HepG2 (cell line): ENCODE results near the gene ASCC2. TPM values are rescaled to one million over a fixed set of nuclear protein-coding genes. Genes with fewer than 3 reads are reported as not detected.

ENCODE experiments used
- ATAC-seq: fragments of 200-7000 bp; cut with Tn5 transposase; 3 replicates; pipeline ENCODE4 v1.9.1; 2020; ENCODE audit warnings: mild to moderate bottlenecking, moderate library complexity
- BruUV-seq: library from RNA; stranded (reverse); fragments of 400-500 nt; replicated peaks from 2 replicates; lab custom pipeline; 2021; lab: Mats Ljungman, UMichigan
- CTCF ChIA-PET: fragments of 300-600 bp; formaldehyde crosslinking; extraction: SDS; loops from one replicate; lab custom pipeline; 2021; ENCODE audit warnings: low total read pairs, inconsistent platforms, low intra/inter-chr PET ratio; lab: Yijun Ruan, JAX
- POLR2A ChIA-PET: fragments of 350-600 bp; sonication (Branson Sonifier 250); formaldehyde crosslinking; loops from one replicate; lab custom pipeline; 2020; ENCODE audit warnings: antibody characterized with exemption, inconsistent platforms; lab: Yijun Ruan, JAX
- DNase-seq: peaks from one replicate; pipeline ENCODE4 v3.0.0-alpha.2; 2015; ENCODE audit warnings: low spot score
- FAIRE-seq: peaks from 3 replicates; lab custom pipeline; 2011; peaks lifted over from hg19 to GRCh38; lab: Jason Lieb, UNC
- H2AFZ ChIP-seq: one replicate; pipeline ENCODE4 v1.6.1; 2011; ENCODE audit warnings: low read length, inconsistent platforms
- H3K27ac ChIP-seq: fragments of 300-600 bp; 3 replicates; pipeline ENCODE4 v1.8.0; 2011; ENCODE audit warnings: mixed run types, mild to moderate bottlenecking, mixed read lengths, low read length, inconsistent platforms; ENCODE audit not compliant: insufficient read depth; ENCODE audit errors: extremely low read length
- H3K27me3 ChIP-seq, 2 experiments: fragments of 200-600 bp in 1 of 2; 2 replicates in 1 of 2; 3 replicates in 1 of 2; pipeline versions ENCODE4 v1.6.0 to v1.8.0; 2011; ENCODE audit warnings: low read length in 2 of 2, mild to moderate bottlenecking in 2 of 2, moderate library complexity in 2 of 2, inconsistent platforms in 1 of 2; ENCODE audit not compliant: insufficient read depth in 2 of 2, control insufficient read depth in 1 of 2
- H3K36me3 ChIP-seq, 2 experiments: fragments of 200-600 bp in 1 of 2; replicated peaks in 1 of 2; 2 replicates in 1 of 2; 3 replicates in 1 of 2; pipeline versions ENCODE4 v1.5.1 to v1.8.0; 2011; ENCODE audit warnings: low read length in 2 of 2, inconsistent platforms in 1 of 2; ENCODE audit not compliant: insufficient read depth in 2 of 2, control insufficient read depth in 1 of 2
- H3K4me1 ChIP-seq: 2 replicates; pipeline ENCODE4 v1.5.1; 2012; ENCODE audit warnings: low read length, inconsistent platforms; ENCODE audit not compliant: insufficient read depth
- H3K4me2 ChIP-seq: 2 replicates; pipeline ENCODE4 v1.6.0; 2011; ENCODE audit warnings: low read depth, low read length, inconsistent platforms
- H3K4me3 ChIP-seq, 3 experiments: fragments of 200-600 bp in 1 of 3; sonication (generic), shearing (Covaris generic) in 1 of 3; replicated peaks in 1 of 3; 2 replicates each; pipeline ENCODE4 v1.5.1; 2011 to 2016; ENCODE audit warnings: low read length in 3 of 3, inconsistent platforms in 2 of 3, low read depth in 2 of 3, mild to moderate bottlenecking in 2 of 3, control low read depth in 1 of 3, mixed read lengths in 1 of 3; ENCODE audit not compliant: insufficient read depth in 1 of 3
- H3K79me2 ChIP-seq: one replicate; pipeline ENCODE4 v1.6.1; 2011; ENCODE audit warnings: low read length, inconsistent platforms; ENCODE audit not compliant: insufficient read depth
- H3K9ac ChIP-seq: 2 replicates; pipeline ENCODE4 v1.6.0; 2011; ENCODE audit warnings: mild to moderate bottlenecking, low read depth, low read length, inconsistent platforms; ENCODE audit not compliant: insufficient read depth
- H3K9me3 ChIP-seq: 2 replicates; pipeline ENCODE4 v1.5.1; 2012; ENCODE audit warnings: mild to moderate bottlenecking, low read length
- H4K20me1 ChIP-seq: 2 replicates; pipeline ENCODE4 v1.6.0; 2011; ENCODE audit warnings: inconsistent platforms, mild to moderate bottlenecking, low read length, moderate library complexity; ENCODE audit not compliant: insufficient read depth
- CEBPZ ChIP-seq: IDR thresholded peaks from 2 replicates; pipeline ENCODE4 v1.6.1; 2012; ENCODE audit warnings: low read length, improper control_type of control experiment
- PAXIP1 ChIP-seq: sonication (generic); formaldehyde crosslinking; conservative IDR thresholded peaks from 2 replicates; pipeline ENCODE4 v1.4.0; 2020; ENCODE audit warnings: mild to moderate bottlenecking, missing genetic modification reagents, moderate library complexity
- RCOR2 ChIP-seq: IDR thresholded peaks from 2 replicates; pipeline ENCODE4 v1.6.1; 2016; ENCODE audit warnings: missing biosample characterization, missing genetic modification reagents
- SMAD9 ChIP-seq: sonication (generic); formaldehyde crosslinking; IDR thresholded peaks from 2 replicates; pipeline ENCODE4 v1.5.1; 2020; ENCODE audit warnings: mild to moderate bottlenecking, missing genetic modification reagents
- SPEN ChIP-seq: sonication (generic); formaldehyde crosslinking; IDR thresholded peaks from 2 replicates; pipeline ENCODE4 v1.5.1; 2020; ENCODE audit warnings: low read depth, mild to moderate bottlenecking, missing genetic modification reagents
- ZBTB10 ChIP-seq: sonication (generic); formaldehyde crosslinking; IDR thresholded peaks from 2 replicates; pipeline ENCODE4 v1.4.0; 2020; ENCODE audit warnings: missing genetic modification reagents, borderline replicate concordance
- ZBTB42 ChIP-seq: sonication (generic); formaldehyde crosslinking; IDR thresholded peaks from 2 replicates; pipeline ENCODE4 v1.5.0; 2020; ENCODE audit warnings: mild to moderate bottlenecking, missing genetic modification reagents
- ZNF879 ChIP-seq: sonication (generic); formaldehyde crosslinking; IDR thresholded peaks from 2 replicates; pipeline ENCODE4 v1.8.1; 2023; ENCODE audit warnings: missing genetic modification reagents
- WGBS: methylation state at CpG from one replicate; pipeline ENCODE4 v1.1.6; 2017; ENCODE audit warnings: low lambda C conversion rate; 5-methylcytosine and 5-hydroxymethylcytosine counted together
- in situ Hi-C: cut with HindIII; loops from 2 replicates; pipeline ENCODE4 v1.10.0; 2017; ENCODE audit warnings: low pct_unique_long_range_greater_than_20kb; ENCODE audit not compliant: extremely low pct_ligation_motif_present
- intact Hi-C: fragments of 100-400 bp; cut with micrococcal nuclease; formaldehyde crosslinking; loops from one replicate; pipeline ENCODE4 v1.10.0; 2022; ENCODE audit not compliant: unreplicated experiment
- polyA plus RNA-seq, 8 experiments: library from polyadenylated mRNA; depleted of rRNA in 3 of 8; stranded (reverse) in 7 of 8; unstranded in 1 of 8; fragments of >200 nt; fragmentation: Illumina TruSeq in 4 of 8; extraction: Trizol in 4 of 8; gene quantifications; 2 replicates each; pipeline versions ENCODE4 v1.2.1 to v1.2.3, GENCODE V29; 2011 to 2016; ENCODE audit warnings: low read depth in 4 of 8, missing spikeins in 1 of 8, mixed read lengths in 1 of 8; ENCODE audit not compliant: insufficient read depth in 1 of 8
- total RNA-seq, 5 experiments: library from RNA; depleted of rRNA; stranded (reverse); fragments of >200 nt; fragmentation: Illumina TruSeq; extraction: Trizol; gene quantifications; 2 replicates each; pipeline ENCODE4 v1.2.3, GENCODE V29; 2016; ENCODE audit warnings: low read depth in 1 of 5

ASCC2 gene
- total and polyA plus RNA-seq, 2 of the 13 experiments (the other 11 are each of a cell fraction or from before 2014, with no cell fraction given): 26.2 to 26.3 TPM

GRCh38 chr22:29840498-29840897 is 2.4 kb upstream of the ASCC2 start:
- in situ Hi-C loops (no loop called here), intact Hi-C loops (no loop called here)
- Histone ChIP-seq H3K27ac (no peak overlapping the region), H3K79me2 (peaks cover 14% of the 10 kb centered on the region), H3K9ac (no peak overlapping the region), H2AFZ (no peak overlapping the region), H3K36me3 (no peaks in the 10 kb centered on the region), H3K27me3 (no peaks in the 10 kb centered on the region; a peak in 2 of 5 replicates), H3K9me3 (no peaks in the 10 kb centered on the region), H3K4me3 (no peak overlapping the region), H3K4me2 (no peak overlapping the region), H3K4me1 (peaks cover 41% of the 10 kb centered on the region), H4K20me1 (no peaks in the 10 kb centered on the region)
- ChIA-PET POLR2A (no interaction called here), CTCF (no interaction called here)
- ATAC-seq: no peak
- no TSS peak for BruUV-seq
- TF ChIP-seq ZBTB10 (CRISPR knock-in tag): no peak
- TF ChIP-seq RCOR2: no peak
- DNase-seq: no peak
- no peak for FAIRE-seq

GRCh38 chr22:29839039-29839438 is 965 bp upstream of the ASCC2 start:
- peaks cover 42% of the 10 kb centered on the region for H3K4me1 ChIP-seq
- peak overlapping the region; percentile 68 for H2AFZ ChIP-seq
- no peak overlapping the region for H3K27ac ChIP-seq
- ChIA-PET CTCF (no interaction called here), POLR2A (interaction anchor here (1.5 to 1.6 kb wide), 2 partner anchors 18 to 44 kb away, joined by 7 to 10 read pairs; partner anchors contain the start of gene MTMR3)
- no peak for FAIRE-seq
- no peaks in the 10 kb centered on the region for H4K20me1 ChIP-seq
- WGBS: 0% methylated on average over 1 of the region's 1 CpG
- H3K9ac ChIP-seq: peak overlapping the region; percentile 68; the same call in 1 of the 2 replicates
- no peaks in the 10 kb centered on the region; a peak in 2 of 5 replicates for H3K27me3 ChIP-seq
- H3K4me3 ChIP-seq: peak overlapping the region in 1 of 3 experiments; percentile 82; a peak in 2 of 6 replicates
- H3K36me3 ChIP-seq: peaks cover 0 to 2% of the 10 kb centered on the region in 2 experiments; a peak in 2 of 5 replicates
- H3K4me2 ChIP-seq: peak overlapping the region; percentile 92
- DNase-seq: no peak
- intact Hi-C loops: no loop called here
- H3K9me3 ChIP-seq: no peaks in the 10 kb centered on the region
- H3K79me2 ChIP-seq: peaks cover 14% of the 10 kb centered on the region
- ATAC-seq: no peak
- in situ Hi-C loops: no loop called here
- BruUV-seq: no TSS peak
- TF ChIP-seq PAXIP1 (CRISPR knock-in tag): no peak
- TF ChIP-seq CEBPZ: no peak
- TF ChIP-seq ZBTB42 (CRISPR knock-in tag): no peak
- TF ChIP-seq ZNF879: no peak
- no peak for TF ChIP-seq SPEN (CRISPR knock-in tag)
- TF ChIP-seq SMAD9 (CRISPR knock-in tag): no peak
